Measurements from ENCODE around the gene ADAMTS3.

ADAMTS3 gene

DNA sequence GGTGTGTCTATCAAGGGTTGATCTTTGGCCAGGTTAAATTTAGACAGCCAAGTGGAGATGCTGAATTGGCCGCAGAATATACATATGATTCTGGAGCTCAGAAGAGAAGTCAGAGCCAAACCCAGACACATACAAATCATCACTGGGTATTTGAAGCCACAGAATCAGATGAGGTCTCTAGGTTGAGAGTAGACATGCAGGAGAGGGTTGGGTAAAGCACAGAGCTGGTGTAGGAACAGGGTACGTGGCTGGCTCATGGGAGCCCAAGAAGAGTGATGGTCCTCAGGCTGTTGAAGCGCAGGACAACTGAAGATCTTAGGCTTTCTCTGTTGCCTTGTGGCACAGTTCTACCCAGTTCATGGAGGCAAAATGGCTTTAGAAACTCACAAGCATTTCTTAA, 37.7 kb downstream of the ADAMTS3 start:
- no peak for DNase-seq (ENCODE audit: low read depth, low spot score)
- in situ Hi-C loops (cut with HindIII; ENCODE audit: low sequenced_read_pairs) = no loop called here

DNA sequence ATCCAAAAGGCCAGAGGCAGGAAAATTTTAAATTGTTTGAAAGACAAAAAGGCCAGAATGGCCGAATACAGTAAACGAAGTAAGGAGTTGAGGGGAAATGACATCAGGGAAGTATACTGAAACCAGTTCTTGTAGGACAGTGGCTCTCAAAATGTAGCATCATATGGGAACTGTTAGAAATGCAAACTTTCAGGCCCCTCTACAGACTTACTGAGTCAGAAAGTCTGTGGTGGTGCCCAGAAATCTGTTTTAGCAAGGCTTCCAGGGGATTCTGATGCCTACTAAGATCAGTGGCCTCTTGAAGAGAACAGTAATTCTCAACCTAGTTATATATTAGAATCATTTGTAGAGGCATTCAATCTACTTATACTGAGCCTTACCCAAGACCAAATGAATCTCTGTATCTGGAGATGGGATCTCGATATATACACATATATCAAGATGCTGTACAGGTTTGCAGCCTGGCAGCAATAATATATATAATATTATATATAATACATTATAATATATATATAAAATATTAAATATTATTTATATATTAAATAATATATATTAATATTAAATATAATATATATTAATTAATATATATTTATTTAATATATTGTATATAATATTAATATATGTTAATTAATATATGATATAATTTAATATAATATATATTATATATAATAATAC, 39.7 kb downstream of the ADAMTS3 start:
- DNase-seq (ENCODE audit: low read depth, low spot score) = no peak
- H3K4me3 ChIP-seq (ENCODE audit: low read depth, low read length) = no peak overlapping the region
- in situ Hi-C loops (cut with HindIII; ENCODE audit: low sequenced_read_pairs) = no loop called here
- TF ChIP-seq, protein P1, sequence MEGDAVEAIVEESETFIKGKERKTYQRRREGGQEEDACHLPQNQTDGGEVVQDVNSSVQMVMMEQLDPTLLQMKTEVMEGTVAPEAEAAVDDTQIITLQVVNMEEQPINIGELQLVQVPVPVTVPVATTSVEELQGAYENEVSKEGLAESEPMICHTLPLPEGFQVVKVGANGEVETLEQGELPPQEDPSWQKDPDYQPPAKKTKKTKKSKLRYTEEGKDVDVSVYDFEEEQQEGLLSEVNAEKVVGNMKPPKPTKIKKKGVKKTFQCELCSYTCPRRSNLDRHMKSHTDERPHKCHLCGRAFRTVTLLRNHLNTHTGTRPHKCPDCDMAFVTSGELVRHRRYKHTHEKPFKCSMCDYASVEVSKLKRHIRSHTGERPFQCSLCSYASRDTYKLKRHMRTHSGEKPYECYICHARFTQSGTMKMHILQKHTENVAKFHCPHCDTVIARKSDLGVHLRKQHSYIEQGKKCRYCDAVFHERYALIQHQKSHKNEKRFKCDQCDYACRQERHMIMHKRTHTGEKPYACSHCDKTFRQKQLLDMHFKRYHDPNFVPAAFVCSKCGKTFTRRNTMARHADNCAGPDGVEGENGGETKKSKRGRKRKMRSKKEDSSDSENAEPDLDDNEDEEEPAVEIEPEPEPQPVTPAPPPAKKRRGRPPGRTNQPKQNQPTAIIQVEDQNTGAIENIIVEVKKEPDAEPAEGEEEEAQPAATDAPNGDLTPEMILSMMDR (IDR thresholded peaks at IDR 0.05; ENCODE audit: low read depth, low read length) = no peak

More for the DNA sequence above, 37.7 kb downstream of the ADAMTS3 start:
- TF ChIP-seq, protein P1 (IDR thresholded peaks at IDR 0.05; ENCODE audit: low read depth, low read length) = no peak
- no peak overlapping the region for H3K4me3 ChIP-seq (ENCODE audit: low read depth, low read length)

DNA sequence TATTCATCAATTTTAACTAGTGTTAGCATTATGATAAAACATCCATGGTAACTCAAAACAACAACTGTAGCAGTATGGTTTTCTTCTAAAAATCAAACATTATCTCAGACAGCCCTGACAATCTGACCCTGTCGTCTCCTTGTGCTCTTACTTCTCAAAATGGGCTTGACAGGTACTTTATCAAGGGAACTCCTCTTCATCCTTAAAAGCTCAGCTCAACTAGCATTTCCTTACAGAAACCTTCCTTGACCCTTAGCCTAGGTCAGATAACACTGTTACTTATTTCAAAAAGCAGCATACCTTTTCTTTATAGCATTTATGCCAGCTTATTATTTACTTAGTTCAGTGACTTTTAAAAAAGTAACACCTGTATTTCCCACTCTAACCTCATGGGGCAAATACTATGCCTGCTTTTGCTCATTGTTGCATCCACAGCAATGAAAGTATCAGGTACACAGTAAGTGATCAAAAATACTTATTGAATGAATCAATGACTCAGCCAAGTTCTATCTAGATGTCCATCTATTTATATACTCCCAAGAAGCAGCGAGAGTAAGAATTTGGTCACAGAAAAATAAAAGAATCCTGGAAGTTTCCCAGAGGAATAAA, 41.9 kb downstream of the ADAMTS3 start:
- TF ChIP-seq, protein P1 (IDR thresholded peaks at IDR 0.05; ENCODE audit: low read depth, low read length) = no peak
- in situ Hi-C loops (cut with HindIII; ENCODE audit: low sequenced_read_pairs) = no loop called here
- H3K4me3 ChIP-seq (ENCODE audit: low read depth, low read length) = no peak overlapping the region
- no peak for DNase-seq (ENCODE audit: low read depth, low spot score)

DNA sequence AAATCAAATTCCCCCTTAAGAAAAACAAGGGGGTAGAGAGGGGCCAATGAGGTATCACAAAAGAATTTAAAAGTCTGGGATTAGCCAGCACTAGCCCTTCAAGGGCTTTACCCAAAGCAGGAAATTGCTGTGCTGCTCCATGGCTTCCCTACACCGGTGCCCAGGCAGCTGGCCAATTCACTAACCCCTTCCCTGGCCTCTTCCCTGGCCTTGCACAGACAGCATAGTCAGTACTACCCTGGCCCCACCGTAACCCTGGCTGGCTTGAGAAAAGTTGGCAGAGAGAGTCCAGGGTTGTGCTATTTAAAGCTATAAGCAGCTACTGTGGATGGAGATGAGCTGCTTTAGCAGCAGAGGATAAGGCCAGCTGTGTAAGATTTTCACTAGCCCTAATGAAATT, 43.1 kb downstream of the ADAMTS3 start:
- in situ Hi-C loops (cut with HindIII; ENCODE audit: low sequenced_read_pairs) = no loop called here
- TF ChIP-seq, protein P1 (IDR thresholded peaks at IDR 0.05; ENCODE audit: low read depth, low read length) = no peak

DNA sequence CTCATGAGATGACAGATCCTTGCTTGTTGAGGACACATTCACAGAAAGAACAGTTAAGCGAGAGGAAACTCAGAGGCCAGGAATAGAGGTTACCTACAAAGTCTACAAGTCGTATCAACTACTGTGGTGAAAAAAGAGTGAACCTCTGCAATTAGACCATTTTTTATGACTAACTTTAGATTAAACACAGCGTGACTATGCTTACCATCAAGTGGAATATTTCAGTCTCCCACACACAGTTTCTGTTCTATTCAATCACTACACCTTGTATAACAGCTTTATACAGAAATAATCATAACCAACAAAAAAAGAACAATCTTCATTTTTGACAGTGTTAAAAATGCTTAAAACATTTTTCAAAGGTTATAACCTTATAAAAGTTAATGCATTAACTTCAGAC, 46.6 kb downstream of the ADAMTS3 start:
- no peak for DNase-seq (ENCODE audit: low read depth, low spot score)
- no peak overlapping the region for H3K4me3 ChIP-seq (ENCODE audit: low read depth, low read length)
- TF ChIP-seq, protein P1 (IDR thresholded peaks at IDR 0.05; ENCODE audit: low read depth, low read length) = no peak
- in situ Hi-C loops (cut with HindIII; ENCODE audit: low sequenced_read_pairs) = no loop called here

More for the DNA sequence above, 43.1 kb downstream of the ADAMTS3 start:
- peak; percentile 89 for DNase-seq (ENCODE audit: low read depth, low spot score)
- H3K4me3 ChIP-seq (ENCODE audit: low read depth, low read length) = no peak overlapping the region

DNA sequence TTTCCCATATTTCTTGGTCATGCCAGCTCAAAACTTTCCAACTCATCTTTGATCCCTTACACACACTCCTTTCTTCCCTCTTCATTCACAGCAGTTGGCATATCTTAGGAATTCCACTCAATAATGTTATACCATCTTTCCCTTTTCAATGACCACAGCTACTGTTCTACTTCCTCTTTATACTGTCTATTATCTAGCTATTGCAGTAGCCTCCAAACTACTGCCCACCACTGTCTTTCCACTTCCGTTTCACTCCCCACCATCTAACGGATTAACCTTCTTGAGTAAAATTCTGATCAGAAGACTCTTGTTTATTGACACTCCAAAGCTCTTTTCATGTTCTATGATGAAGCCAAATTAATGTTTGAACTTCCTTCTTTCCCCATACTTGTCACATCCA, 55.8 kb downstream of the ADAMTS3 start:
- TF ChIP-seq, protein P1 (IDR thresholded peaks at IDR 0.05; ENCODE audit: low read depth, low read length) = no peak
- in situ Hi-C loops (cut with HindIII; ENCODE audit: low sequenced_read_pairs) = no loop called here
- DNase-seq (ENCODE audit: low read depth, low spot score) = no peak
- no peak overlapping the region for H3K4me3 ChIP-seq (ENCODE audit: low read depth, low read length)
